Activated CD8-positive, alpha-beta T cell treated with anti-CD3 and anti-CD28 coated beads for 36 hours (primary cell): Measurements from ENCODE around the gene NUDT8. TPM values are rescaled to one million over a fixed set of nuclear protein-coding genes. Genes with fewer than 3 reads are reported as not detected.
A peak's percentile ranks its signal among the peaks of the same experiment; 100 is the strongest.
"Not testable (repeated sequence)": the region's sequence is repeated elsewhere in the genome, so short reads cannot be mapped to it uniquely, and the experiment has no call there.

Experiments used
- ATAC-seq: fragments of 200-7000 bp; cut with Tn5 transposase; one replicate; pipeline ENCODE4 v1.10.0; 2021; ENCODE audit warnings: mild to moderate bottlenecking, moderate library complexity
- CTCF ChIA-PET: fragments of 350-600 bp; sonication (Branson Sonifier 250); formaldehyde crosslinking; loops from one replicate; lab custom pipeline; 2021; ENCODE audit warnings: antibody characterized with exemption; lab: Charles Lee
- POLR2A ChIA-PET: fragments of 350-600 bp; sonication (Branson Sonifier 250); formaldehyde crosslinking; loops from one replicate; lab custom pipeline; 2021; ENCODE audit warnings: antibody characterized with exemption; lab: Charles Lee
- DNase-seq: peaks from one replicate; pipeline ENCODE4 v3.0.0-alpha.2; 2020
- H3K27ac Mint-ChIP-seq: one replicate; pipeline ENCODE4 v1.8.0; 2021; ENCODE audit warnings: mild to moderate bottlenecking, mixed read lengths
- H3K27me3 Mint-ChIP-seq: one replicate; pipeline ENCODE4 v1.8.0; 2021; ENCODE audit warnings: mixed read lengths
- H3K36me3 Mint-ChIP-seq: one replicate; pipeline ENCODE4 v1.8.0; 2021; ENCODE audit warnings: low read depth, mixed read lengths
- H3K4me1 Mint-ChIP-seq: one replicate; pipeline ENCODE4 v1.8.0; 2021; ENCODE audit warnings: low read depth, mixed read lengths
- H3K4me3 Mint-ChIP-seq: one replicate; pipeline ENCODE4 v1.8.0; 2021; ENCODE audit warnings: mild to moderate bottlenecking, moderate library complexity, mixed read lengths
- H3K9me3 Mint-ChIP-seq: one replicate; pipeline ENCODE4 v1.8.0; 2021; ENCODE audit warnings: mixed read lengths
- intact Hi-C: fragments of 100-400 bp; cut with micrococcal nuclease; formaldehyde crosslinking; loops from one replicate; pipeline ENCODE4 v1.10.0; 2022
- total RNA-seq, 2 experiments: library from RNA; stranded (reverse); gene quantifications; one replicate each; pipeline ENCODE4 v1.2.3, GENCODE V29; 2021
- TF ChIP-seq, protein P1 (sequence below): fragments of 200-600 bp; IDR thresholded peaks from one replicate; pipeline ENCODE4 v1.8.0; 2022; ENCODE audit warnings: antibody characterized with exemption, mild to moderate bottlenecking

Gene NUDT8
- total RNA-seq, 2 experiments from 2014 or later, result 35.5 to 39.5 TPM

DNA sequence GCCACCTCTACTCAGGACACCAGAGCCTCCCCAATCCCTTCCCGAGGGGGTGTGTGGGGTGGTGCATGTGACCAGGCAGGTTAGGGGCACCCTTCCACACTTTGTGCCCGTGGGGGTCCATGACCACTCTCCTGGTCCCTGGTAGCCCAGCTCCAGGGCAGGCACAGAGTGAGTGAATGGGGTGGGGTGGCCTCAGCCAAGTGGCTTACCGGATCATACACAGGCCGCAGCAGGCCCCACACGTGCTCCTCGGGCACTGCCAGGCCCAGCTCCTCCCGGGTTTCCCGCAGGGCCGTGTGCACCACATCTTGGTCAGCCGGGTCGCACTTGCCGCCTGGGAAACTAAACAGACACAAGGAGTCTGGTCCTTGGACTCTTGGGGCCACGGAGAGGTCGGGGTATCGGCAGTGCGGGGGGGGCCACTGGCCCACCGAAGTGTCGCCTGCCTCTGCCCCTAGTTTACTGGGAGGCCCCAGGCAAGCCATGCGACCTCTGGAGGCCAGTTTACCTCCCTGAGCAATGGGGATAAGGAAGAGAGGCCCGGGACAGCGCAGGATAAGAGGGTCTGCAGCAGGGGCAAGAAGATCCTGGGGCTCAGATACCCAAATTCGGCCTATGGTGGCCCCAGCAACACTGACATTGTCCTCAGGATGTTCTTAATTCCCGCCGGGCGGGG is 889 bp downstream of the NUDT8 start:
- intact Hi-C loops, result no loop called here
- no peaks in the 10 kb centered on the region for H3K9me3 Mint-ChIP-seq
- ATAC-seq, result no peak
- POLR2A ChIA-PET, result interaction anchor here (1.0 to 5.9 kb wide), 15 partner anchors 9 to 191 kb away, joined by 3 to 48 read pairs (median 5); partner anchors contain the start of genes ACY3, GSTP1, NDUFV1 and PTPRCAP
- peaks cover 7% of the 10 kb centered on the region for H3K4me1 Mint-ChIP-seq
- H3K27me3 Mint-ChIP-seq, result no peaks in the 10 kb centered on the region
- TF ChIP-seq, protein P1, sequence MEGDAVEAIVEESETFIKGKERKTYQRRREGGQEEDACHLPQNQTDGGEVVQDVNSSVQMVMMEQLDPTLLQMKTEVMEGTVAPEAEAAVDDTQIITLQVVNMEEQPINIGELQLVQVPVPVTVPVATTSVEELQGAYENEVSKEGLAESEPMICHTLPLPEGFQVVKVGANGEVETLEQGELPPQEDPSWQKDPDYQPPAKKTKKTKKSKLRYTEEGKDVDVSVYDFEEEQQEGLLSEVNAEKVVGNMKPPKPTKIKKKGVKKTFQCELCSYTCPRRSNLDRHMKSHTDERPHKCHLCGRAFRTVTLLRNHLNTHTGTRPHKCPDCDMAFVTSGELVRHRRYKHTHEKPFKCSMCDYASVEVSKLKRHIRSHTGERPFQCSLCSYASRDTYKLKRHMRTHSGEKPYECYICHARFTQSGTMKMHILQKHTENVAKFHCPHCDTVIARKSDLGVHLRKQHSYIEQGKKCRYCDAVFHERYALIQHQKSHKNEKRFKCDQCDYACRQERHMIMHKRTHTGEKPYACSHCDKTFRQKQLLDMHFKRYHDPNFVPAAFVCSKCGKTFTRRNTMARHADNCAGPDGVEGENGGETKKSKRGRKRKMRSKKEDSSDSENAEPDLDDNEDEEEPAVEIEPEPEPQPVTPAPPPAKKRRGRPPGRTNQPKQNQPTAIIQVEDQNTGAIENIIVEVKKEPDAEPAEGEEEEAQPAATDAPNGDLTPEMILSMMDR, result no peak
- peak overlapping the region; percentile 72 for H3K4me3 Mint-ChIP-seq
- CTCF ChIA-PET, result interaction anchor here (0.6 to 8.6 kb wide), 19 partner anchors 9 to 388 kb away, joined by 3 to 127 read pairs (median 4); partner anchors contain the start of genes ACY3, GSTP1 and TBX10
- H3K36me3 Mint-ChIP-seq, result peaks cover 5% of the 10 kb centered on the region
- peak overlapping the region; percentile 74 for H3K27ac Mint-ChIP-seq
- DNase-seq, result no peak

DNA sequence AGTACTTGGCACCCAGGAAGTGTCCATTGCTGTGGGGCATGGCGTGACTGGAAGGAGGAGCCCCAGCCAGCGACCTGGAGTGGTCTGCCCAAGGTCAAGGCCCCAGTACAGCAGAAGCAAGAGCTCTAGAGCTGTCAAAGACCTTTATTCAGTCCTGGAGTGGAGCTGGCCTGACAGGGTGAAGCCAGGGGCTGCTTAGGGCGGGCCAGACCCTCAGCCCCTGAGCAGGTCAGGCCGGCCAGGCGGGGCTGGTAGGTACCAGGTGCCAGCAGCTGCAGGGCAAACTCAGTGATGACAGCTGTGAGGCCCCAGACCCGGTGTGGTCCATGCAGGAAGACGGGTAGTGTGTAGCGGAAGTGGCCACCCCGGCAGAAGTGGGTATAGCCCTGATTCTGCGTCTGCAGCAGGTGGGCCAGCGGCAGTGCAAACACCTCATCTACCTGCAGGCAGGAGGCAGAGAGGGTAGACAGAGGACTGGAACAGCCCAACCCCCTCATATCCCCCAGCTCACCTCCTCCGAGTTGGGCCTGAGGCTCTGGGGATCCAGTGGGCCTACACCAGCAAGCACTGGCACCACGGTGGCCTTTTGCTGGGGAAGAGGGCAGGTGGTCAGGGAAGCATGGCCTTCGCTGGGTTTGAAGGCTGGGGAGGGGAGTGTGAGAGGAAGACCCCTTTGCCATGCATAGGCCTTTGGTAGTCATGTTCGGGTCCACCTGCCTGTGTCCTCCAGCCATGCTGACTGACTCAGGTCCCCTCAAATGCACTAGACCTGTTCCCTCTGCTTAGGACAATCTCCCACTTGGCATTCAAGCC is 1.7 kb downstream of the NUDT8 start:
- ATAC-seq (no peak), DNase-seq (no peak)
- no peaks in the 10 kb centered on the region for H3K9me3 Mint-ChIP-seq
- H3K27me3 Mint-ChIP-seq, result no peaks in the 10 kb centered on the region
- H3K36me3 Mint-ChIP-seq, result peaks cover 5% of the 10 kb centered on the region
- intact Hi-C loops, result no loop called here
- CTCF ChIA-PET, result interaction anchor here (0.6 to 8.6 kb wide), 10 partner anchors 8 to 110 kb away, joined by 3 to 127 read pairs (median 6); partner anchors contain the start of gene ACY3
- TF ChIP-seq, protein P1, result no peak
- peaks cover 7% of the 10 kb centered on the region for H3K4me1 Mint-ChIP-seq
- peak overlapping the region; percentile 63 for H3K27ac Mint-ChIP-seq
- peak overlapping the region; percentile 72 for H3K4me3 Mint-ChIP-seq
- POLR2A ChIA-PET, result interaction anchor here (0.6 to 5.9 kb wide), 10 partner anchors 10 to 190 kb away, joined by 3 to 48 read pairs (median 8); partner anchors contain the start of genes ACY3, NDUFV1 and PTPRCAP

DNA sequence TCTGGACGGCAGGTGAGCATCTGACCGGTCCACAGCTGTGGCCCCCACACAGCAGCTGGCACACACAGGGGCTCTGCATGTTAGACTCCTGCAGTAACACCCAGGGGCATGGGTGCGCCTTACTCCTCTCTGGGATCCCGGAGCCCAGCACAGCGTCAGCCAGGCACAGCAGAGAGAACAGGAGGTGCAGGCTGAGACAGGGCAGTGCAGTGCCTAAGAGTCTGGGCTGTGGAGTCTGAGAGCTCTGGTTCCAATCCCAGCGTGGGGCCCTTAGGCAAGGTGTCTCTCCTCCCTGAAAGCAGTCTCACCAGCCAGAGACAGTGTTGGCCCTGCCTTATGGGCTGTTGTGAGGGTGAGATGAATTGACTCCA is 2.3 kb downstream of the NUDT8 start:
- ChIA-PET POLR2A (interaction anchor here (2.7 to 5.9 kb wide), 2 partner anchors 10 to 13 kb away, joined by 10 to 48 read pairs; no protein-coding TSS in a partner anchor), CTCF (interaction anchor here (0.8 to 8.6 kb wide), 5 partner anchors 12 to 64 kb away, joined by 3 to 127 read pairs (median 66); partner anchors contain the start of gene ACY3)
- Mint-ChIP-seq H3K4me1 (peaks cover 7% of the 10 kb centered on the region), H3K27me3 (no peaks in the 10 kb centered on the region), H3K36me3 (peaks cover 5% of the 10 kb centered on the region), H3K27ac (no peak overlapping the region), H3K4me3 (no peak overlapping the region), H3K9me3 (no peaks in the 10 kb centered on the region)
- TF ChIP-seq, protein P1, result no peak
- DNase-seq (no peak), ATAC-seq (no peak)
- intact Hi-C loops, result no loop called here

DNA sequence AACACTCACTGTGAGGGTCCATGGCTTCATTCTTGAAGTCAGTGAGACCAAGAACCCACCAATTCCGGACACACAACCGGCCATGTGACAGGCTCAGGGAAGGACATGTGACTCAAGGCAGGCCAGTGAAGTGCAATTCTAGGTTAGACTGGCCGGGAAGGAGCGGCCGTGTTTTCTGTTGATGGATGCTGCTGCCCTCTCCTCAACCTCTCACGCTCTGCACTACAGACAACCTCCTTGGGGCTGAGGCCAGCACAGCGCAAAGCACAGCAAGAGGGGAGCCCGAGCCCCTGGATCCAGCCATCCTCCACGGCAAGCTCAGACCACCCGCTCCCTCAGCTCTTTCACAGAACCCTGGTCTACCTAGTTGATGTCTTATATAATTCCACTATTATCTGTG is 2.8 kb downstream of the NUDT8 start:
- intact Hi-C loops, result no loop called here

DNA sequence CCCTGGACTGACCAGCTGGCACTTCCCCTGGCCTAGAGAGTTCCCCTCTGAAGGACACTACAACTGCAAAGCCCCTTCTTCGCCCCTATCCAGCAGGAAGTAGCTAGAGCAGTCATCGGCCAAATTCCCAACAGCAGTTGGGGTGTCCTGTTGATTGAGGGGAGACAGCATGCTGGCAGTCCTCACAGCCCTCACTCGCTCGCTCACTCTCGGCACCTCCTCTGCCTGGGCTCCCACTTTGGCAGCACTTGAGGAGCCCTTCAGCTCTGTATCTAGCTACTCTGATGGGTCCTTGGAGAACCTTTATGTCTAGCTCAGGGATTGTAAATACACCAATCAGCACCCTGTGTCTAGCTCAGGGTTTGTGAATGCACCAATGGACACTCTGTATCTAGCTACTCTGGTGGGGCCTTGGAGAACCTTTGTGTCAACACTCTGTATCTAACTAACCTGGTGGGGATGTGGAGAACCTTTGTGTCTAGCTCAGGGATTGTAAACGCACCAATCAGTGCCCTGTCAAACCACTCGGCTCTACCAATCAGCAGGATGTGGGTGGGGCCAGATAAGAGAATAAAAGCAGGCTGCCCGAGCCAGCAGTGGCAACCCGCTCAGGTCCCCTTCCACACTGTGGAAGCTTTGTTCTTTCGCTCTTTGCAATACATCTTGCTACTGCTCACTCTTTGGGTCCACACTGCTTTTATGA is 3.5 kb downstream of the NUDT8 start:
- H3K27ac Mint-ChIP-seq, H3K4me3 Mint-ChIP-seq, DNase-seq, intact Hi-C loops, H3K27me3 Mint-ChIP-seq, H3K9me3 Mint-ChIP-seq, ATAC-seq, H3K36me3 Mint-ChIP-seq, H3K4me1 Mint-ChIP-seq: not testable (repeated sequence)
- POLR2A ChIA-PET, result interaction anchor here (0.6 to 5.9 kb wide), 3 partner anchors 9 to 12 kb away, joined by 3 to 48 read pairs (median 10); no protein-coding TSS in a partner anchor
- CTCF ChIA-PET, result interaction anchor here (1.0 to 8.6 kb wide), 3 partner anchors 11 to 33 kb away, joined by 4 to 127 read pairs (median 89); partner anchors contain the start of gene ACY3

More for the DNA sequence above, 2.8 kb downstream of the NUDT8 start:
- ChIA-PET POLR2A (interaction anchor here (2.7 to 5.9 kb wide), 2 partner anchors 9 to 12 kb away, joined by 10 to 48 read pairs; no protein-coding TSS in a partner anchor), CTCF (interaction anchor here (0.8 to 8.6 kb wide), 3 partner anchors 12 to 54 kb away, joined by 3 to 127 read pairs (median 89); partner anchors contain the start of gene ACY3)
- Mint-ChIP-seq H3K4me3 (no peak overlapping the region), H3K4me1 (peaks cover 7% of the 10 kb centered on the region), H3K36me3 (peaks cover 5% of the 10 kb centered on the region), H3K9me3 (no peaks in the 10 kb centered on the region), H3K27me3 (no peaks in the 10 kb centered on the region), H3K27ac (no peak overlapping the region)
- TF ChIP-seq, protein P1, result no peak
- no peak for DNase-seq
- ATAC-seq, result no peak

DNA sequence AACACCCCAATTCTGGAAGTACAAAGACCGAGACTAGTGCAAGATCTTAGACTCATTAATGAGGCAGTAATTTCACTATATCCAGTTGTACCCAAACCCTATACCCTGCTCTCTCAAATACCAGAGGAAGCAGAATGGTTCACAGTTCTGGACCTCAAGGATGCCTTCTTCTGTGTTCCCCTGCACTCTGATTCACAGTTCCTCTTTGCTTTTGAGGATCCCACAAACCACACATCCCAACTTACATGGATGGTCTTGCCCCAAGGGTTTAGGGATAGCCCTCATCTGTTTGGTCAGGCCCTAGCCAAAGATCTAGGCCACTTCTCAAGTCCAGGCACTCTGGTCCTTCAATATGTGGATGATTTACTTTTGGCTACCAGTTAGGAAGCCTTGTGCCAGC is 5.9 kb downstream of the NUDT8 start:
- intact Hi-C loops, DNase-seq, H3K27ac Mint-ChIP-seq, H3K4me1 Mint-ChIP-seq, CTCF ChIA-PET, H3K9me3 Mint-ChIP-seq, H3K36me3 Mint-ChIP-seq, ATAC-seq, H3K4me3 Mint-ChIP-seq, H3K27me3 Mint-ChIP-seq: not testable (repeated sequence)
- POLR2A ChIA-PET, result interaction anchor here (1.0 kb wide), 1 partner anchor 9 kb away, joined by 4 read pairs; no protein-coding TSS in a partner anchor

DNA sequence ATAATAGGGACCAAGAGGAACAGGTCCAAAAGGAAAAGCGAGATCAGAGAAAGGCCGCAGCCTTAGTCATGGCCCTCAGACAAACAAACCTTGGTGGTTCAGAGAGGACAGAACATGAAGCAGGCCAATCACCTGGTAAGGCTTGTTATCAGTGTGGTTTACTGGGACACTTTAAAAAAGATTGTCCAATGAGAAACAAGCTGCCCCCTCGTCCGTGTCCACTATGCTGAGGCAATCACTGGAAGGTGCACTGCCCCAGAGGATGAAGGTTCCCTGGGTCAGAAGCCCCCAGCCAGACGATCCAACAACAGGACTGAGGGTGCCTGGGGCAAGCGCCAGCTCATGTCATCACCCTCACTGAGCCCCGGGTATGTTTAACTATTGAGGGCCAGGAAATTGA is 6.8 kb downstream of the NUDT8 start:
- ATAC-seq, H3K27me3 Mint-ChIP-seq, DNase-seq, POLR2A ChIA-PET, CTCF ChIA-PET, H3K4me1 Mint-ChIP-seq, intact Hi-C loops, H3K36me3 Mint-ChIP-seq, H3K4me3 Mint-ChIP-seq, H3K27ac Mint-ChIP-seq, H3K9me3 Mint-ChIP-seq: not testable (repeated sequence)
